Activated naive CD4-positive, alpha-beta T cell treated with anti-CD3 and anti-CD28 coated beads, Interleukin-2, amount 50 U/mL, for 24 hours (primary cell): ENCODE measurements around the gene SORBS2.

Experiments
- H3K27ac Mint-ChIP-seq: one replicate; pipeline ENCODE4 v1.8.0; 2021; ENCODE audit warnings: mild to moderate bottlenecking, mixed read lengths
- H3K27me3 Mint-ChIP-seq: one replicate; pipeline ENCODE4 v1.8.0; 2021; ENCODE audit warnings: mixed read lengths
- H3K36me3 Mint-ChIP-seq: one replicate; pipeline ENCODE4 v1.8.0; 2021; ENCODE audit warnings: mixed read lengths
- H3K4me1 Mint-ChIP-seq: one replicate; pipeline ENCODE4 v1.8.0; 2021; ENCODE audit warnings: mixed read lengths
- H3K4me3 Mint-ChIP-seq: one replicate; pipeline ENCODE4 v1.8.0; 2021; ENCODE audit warnings: mild to moderate bottlenecking, mixed read lengths
- H3K9me3 Mint-ChIP-seq: one replicate; pipeline ENCODE4 v1.8.0; 2021; ENCODE audit warnings: mixed read lengths

SORBS2 gene

DNA sequence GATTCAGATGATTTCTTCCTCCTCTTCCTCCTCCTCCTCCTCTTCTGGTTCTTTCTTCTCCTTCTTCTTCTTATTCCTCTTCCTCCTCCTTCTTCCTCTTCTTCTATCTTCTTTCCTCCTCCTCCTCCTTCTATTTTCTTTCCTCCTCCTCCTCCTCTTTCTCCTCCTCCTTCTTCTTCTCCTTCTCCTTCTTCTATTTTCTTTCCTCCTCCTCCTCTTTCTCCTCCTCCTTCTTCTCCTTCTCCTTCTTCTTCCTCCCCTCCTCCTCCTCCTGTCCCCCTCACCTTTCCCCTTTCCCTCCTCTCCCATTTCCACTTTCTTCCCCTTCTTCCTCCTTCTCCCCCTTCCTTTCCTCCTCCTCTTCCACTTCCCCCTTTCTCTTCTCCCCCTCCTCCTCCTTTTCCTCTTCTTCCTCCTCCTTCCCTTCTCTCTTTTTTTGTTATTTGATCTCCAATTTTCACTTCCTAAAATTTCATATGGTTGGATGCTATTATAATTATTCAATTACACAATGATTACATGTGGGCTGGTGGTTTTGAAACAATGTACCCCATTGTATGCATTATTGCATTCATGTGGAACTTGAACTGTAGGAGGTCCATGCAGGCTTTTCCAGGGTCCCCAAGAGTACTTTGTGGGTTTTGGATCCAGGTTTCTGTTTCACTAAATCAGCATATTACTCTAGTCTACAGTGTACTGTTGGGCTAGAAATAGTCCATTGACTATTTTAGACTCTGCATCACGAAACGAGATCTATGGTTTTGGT lies 68.1 kb downstream of the SORBS2 start:
- H3K4me3 Mint-ChIP-seq = no peak overlapping the region
- peaks cover 10% of the 10 kb centered on the region for H3K27me3 Mint-ChIP-seq
- H3K36me3 Mint-ChIP-seq = no peaks in the 10 kb centered on the region
- H3K4me1 Mint-ChIP-seq = no peaks in the 10 kb centered on the region
- H3K9me3 Mint-ChIP-seq = no peaks in the 10 kb centered on the region
- no peak overlapping the region for H3K27ac Mint-ChIP-seq

DNA sequence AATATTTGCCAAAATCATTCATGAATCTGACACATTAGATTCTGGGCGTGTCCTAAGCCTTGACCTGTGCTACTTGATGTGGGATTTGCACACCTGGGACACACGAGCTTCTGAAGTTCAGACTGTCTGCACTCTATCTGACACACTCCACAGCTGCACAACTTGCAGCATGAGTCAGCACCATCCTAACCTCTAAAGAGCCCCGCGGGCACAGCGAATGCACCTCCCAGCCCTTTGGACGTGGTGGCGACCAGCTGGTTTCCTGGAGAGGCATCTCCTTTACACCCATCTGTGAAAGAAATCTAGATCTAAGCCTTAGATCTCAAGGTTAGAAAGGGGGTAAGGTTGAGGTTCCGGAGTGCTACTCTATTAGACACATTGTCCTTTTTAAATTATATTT lies 69.2 kb downstream of the SORBS2 start:
- Mint-ChIP-seq H3K4me3 (no peak overlapping the region), H3K9me3 (no peaks in the 10 kb centered on the region), H3K27me3 (peaks cover 7% of the 10 kb centered on the region), H3K27ac (no peak overlapping the region), H3K36me3 (no peaks in the 10 kb centered on the region), H3K4me1 (no peaks in the 10 kb centered on the region)

DNA sequence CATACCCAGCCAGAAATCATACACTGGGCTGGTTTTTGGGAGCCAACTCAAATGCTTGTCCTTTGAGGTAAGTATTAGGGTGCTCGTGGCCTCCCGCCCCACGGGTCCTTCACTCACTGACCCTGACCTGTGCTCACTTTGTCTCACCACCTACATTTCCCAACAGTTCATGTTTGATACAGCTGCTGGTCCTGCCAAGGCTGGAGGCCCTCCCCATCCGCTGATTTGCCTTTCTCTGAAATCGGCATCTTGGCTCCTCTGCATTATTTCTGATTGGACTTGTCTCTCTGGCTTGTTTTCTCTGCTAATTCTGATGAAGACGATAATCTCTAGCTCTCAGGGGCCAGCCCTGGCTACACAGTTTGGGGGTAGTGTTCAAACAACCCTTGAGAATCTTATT lies 70.2 kb downstream of the SORBS2 start:
- Mint-ChIP-seq H3K4me1 (no peaks in the 10 kb centered on the region), H3K27me3 (peaks cover 6% of the 10 kb centered on the region), H3K36me3 (no peaks in the 10 kb centered on the region), H3K9me3 (no peaks in the 10 kb centered on the region), H3K4me3 (no peak overlapping the region), H3K27ac (no peak overlapping the region)

DNA sequence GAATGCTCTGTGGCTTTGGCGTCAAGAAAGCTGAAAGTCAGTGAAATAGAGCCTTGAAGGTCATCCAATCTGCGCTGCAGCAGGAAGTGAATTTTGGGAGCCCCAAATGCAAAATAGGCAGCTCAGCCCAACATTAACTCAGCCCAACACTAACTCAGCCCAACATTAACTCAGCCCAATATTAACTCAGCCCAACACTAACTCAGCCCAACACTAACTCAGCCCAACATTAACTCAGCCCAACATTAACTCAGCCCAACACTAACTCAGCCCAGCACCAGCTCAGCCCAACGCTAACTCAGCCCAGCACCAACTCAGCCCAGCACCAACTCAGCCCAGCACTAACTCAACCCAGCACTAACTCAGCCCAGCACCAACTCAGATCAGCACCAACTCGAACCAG lies 71.5 kb downstream of the SORBS2 start:
- Mint-ChIP-seq H3K9me3 (no peaks in the 10 kb centered on the region), H3K4me3 (no peak overlapping the region), H3K27ac (no peak overlapping the region), H3K27me3 (peaks cover 3% of the 10 kb centered on the region), H3K4me1 (no peaks in the 10 kb centered on the region), H3K36me3 (no peaks in the 10 kb centered on the region)

DNA sequence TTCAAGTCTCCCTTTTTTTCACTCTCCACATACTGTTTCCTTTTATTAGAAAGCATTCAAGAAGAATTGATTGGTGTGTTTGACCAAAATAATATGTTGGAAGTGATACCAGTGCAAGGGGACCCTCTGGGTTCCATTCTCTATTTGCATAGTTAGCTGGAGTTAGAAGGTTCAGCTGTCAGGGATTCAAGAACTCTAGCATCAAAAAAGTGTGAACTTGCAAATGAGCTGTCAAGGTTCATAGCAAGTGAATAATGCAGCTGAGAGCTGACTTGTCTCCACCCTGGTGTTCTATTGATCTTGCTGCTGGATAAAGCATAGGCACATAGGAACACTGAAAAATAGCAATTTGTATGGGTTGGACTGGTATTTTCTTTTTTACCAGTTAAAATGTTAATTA lies 73.2 kb downstream of the SORBS2 start:
- Mint-ChIP-seq H3K27me3 (peaks cover 4% of the 10 kb centered on the region), H3K27ac (no peak overlapping the region), H3K4me1 (no peaks in the 10 kb centered on the region), H3K4me3 (no peak overlapping the region), H3K36me3 (no peaks in the 10 kb centered on the region), H3K9me3 (no peaks in the 10 kb centered on the region)

DNA sequence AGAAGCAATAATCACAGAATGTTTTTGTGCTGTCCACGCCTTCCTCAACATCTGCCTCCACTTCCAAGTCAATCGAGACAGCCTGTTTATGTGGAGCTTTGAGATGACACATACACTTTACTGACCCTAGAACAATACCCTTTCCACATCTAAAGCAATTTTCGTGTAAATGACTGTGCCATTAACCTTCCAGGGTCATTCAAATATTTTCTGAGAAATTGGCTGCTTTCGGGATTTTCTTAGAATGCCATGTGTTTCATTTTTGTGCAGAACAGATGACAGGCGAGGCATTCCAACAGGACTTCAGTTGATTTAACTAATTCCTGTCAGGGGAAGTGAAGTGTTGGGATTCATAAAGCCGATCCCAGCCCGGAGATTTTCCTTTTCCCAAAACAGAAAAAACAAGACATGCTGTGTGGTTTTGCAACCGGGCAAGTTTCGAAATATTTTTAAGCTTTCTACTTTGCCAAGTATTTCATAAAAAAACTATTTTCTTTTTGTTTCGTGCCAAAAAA lies 73.9 kb downstream of the SORBS2 start:
- Mint-ChIP-seq H3K36me3 (no peaks in the 10 kb centered on the region), H3K4me1 (no peaks in the 10 kb centered on the region), H3K9me3 (peaks cover 2% of the 10 kb centered on the region), H3K27me3 (peaks cover 6% of the 10 kb centered on the region), H3K27ac (no peak overlapping the region), H3K4me3 (no peak overlapping the region)

DNA sequence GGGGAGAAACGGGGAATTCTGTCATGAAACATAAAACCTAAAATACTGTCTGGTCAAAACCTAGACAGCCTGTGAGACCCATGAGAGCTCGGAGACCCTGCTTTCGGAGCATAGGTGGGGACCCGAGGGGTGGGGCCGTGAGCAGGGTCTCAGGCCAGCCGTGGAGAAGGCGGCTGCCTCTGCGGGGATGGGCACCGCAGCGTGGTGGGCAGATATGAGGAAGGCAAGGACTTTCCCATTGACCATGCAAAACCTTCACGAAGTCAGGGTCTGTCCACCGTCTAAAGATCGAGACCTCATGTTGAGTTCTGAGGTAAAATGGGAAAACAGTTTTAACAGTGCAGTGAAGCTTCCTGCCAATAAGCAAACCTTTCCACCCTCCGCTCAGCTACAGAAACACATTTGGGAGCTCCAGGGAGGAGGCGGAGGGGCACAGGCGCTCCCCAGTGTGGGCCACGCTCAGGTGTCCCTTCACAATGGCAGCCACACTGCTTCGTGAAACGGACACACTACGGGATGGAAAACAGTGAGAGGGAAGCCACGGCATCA lies 74.4 kb downstream of the SORBS2 start:
- Mint-ChIP-seq H3K36me3 (no peaks in the 10 kb centered on the region), H3K4me3 (no peak overlapping the region), H3K27ac (no peak overlapping the region), H3K27me3 (peaks cover 9% of the 10 kb centered on the region), H3K4me1 (no peaks in the 10 kb centered on the region), H3K9me3 (peaks cover 5% of the 10 kb centered on the region)

DNA sequence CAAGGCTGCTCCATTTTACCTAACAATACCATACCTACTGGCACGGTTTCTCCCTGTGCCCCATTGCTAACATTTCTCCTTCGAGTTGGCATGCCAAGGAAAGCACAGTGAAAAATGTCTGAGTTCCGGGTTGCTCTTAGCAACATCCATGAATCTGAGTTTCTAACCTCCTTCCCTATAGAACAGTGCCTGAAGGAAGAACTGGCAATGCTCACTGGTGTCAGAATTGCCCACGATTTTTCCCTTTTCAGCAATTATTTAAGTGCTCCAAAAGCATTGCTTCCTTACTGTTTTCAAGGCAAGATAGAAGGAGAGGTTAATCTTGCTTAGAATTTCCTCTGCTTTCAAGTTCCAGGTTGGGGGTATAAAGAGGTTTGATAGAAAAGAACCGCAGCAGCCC lies 75.1 kb downstream of the SORBS2 start:
- Mint-ChIP-seq H3K9me3 (peaks cover 5% of the 10 kb centered on the region), H3K4me3 (no peak overlapping the region), H3K4me1 (no peaks in the 10 kb centered on the region), H3K27ac (no peak overlapping the region), H3K36me3 (no peaks in the 10 kb centered on the region), H3K27me3 (peaks cover 11% of the 10 kb centered on the region)

DNA sequence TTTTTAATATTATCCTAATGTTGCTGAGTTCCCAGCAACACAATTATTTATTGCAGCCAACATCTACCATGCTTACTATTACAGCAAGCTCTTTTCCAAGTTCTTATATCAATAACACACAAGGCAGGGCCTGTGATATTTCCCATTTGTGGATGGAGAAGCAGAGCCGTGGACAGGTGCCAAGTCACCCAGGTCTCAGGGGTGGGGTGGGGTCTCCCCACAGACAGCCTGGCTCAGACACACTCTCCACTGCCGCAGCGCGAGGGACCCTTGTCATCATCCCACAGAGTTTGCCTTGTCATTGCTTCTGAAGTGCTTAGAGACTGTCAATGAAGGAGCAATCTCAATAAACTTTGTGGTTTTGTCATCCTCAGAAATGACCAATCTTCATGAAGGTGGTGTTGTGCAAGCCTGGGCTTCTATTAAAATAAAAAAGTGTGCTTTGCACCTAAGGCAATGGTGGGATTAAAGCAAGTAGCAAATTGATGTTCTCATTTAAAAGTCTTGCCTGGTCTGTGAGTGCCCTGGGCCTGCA lies 76.1 kb downstream of the SORBS2 start:
- H3K9me3 Mint-ChIP-seq = peaks cover 5% of the 10 kb centered on the region
- no peaks in the 10 kb centered on the region for H3K36me3 Mint-ChIP-seq
- H3K4me1 Mint-ChIP-seq = no peaks in the 10 kb centered on the region
- no peak overlapping the region for H3K4me3 Mint-ChIP-seq
- peaks cover 12% of the 10 kb centered on the region for H3K27me3 Mint-ChIP-seq
- no peak overlapping the region for H3K27ac Mint-ChIP-seq

DNA sequence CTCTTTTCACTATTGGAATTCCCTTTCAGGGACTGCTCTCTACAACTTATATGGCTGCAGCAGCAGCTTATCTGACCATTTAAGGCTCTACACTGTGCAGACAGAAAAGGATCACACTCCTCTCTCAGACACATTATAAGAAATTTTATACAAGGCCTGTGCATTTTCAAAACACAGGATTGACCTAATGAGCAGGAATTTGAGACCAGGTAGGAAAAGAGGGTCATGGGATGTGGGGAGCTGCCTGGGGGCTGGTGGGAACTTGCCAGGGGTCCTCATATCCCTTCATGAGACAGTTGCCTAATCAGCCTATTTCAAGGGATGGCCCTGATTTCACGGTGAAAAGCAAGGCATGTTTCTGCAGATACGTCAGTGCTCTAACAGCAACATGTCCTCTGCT lies 77.1 kb downstream of the SORBS2 start:
- no peaks in the 10 kb centered on the region for H3K36me3 Mint-ChIP-seq
- H3K27ac Mint-ChIP-seq = no peak overlapping the region
- H3K4me3 Mint-ChIP-seq = no peak overlapping the region
- H3K27me3 Mint-ChIP-seq = peaks cover 12% of the 10 kb centered on the region
- no peaks in the 10 kb centered on the region for H3K4me1 Mint-ChIP-seq
- H3K9me3 Mint-ChIP-seq = peaks cover 5% of the 10 kb centered on the region

DNA sequence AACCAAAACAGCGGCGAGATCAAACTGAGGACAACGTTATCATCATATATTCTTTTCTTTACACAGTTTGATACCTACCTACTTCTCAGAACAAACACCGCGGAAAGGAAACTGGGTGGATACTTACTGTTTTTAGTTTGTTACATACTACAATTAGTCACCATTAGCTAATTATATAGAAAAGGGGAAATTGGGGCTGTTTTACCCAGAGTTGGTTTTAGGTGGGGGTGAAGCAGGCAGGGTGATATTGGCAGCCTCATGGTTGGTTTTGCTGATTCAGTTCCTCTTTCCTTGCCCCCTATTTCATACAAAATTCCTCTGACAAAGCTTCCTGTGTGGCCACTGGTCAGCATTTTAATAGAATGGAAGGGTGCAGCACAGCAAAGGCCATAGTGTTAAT lies 77.8 kb downstream of the SORBS2 start:
- Mint-ChIP-seq H3K27ac (no peak overlapping the region), H3K9me3 (peaks cover 5% of the 10 kb centered on the region), H3K4me3 (no peak overlapping the region), H3K36me3 (no peaks in the 10 kb centered on the region), H3K27me3 (peaks cover 12% of the 10 kb centered on the region), H3K4me1 (no peaks in the 10 kb centered on the region)

DNA sequence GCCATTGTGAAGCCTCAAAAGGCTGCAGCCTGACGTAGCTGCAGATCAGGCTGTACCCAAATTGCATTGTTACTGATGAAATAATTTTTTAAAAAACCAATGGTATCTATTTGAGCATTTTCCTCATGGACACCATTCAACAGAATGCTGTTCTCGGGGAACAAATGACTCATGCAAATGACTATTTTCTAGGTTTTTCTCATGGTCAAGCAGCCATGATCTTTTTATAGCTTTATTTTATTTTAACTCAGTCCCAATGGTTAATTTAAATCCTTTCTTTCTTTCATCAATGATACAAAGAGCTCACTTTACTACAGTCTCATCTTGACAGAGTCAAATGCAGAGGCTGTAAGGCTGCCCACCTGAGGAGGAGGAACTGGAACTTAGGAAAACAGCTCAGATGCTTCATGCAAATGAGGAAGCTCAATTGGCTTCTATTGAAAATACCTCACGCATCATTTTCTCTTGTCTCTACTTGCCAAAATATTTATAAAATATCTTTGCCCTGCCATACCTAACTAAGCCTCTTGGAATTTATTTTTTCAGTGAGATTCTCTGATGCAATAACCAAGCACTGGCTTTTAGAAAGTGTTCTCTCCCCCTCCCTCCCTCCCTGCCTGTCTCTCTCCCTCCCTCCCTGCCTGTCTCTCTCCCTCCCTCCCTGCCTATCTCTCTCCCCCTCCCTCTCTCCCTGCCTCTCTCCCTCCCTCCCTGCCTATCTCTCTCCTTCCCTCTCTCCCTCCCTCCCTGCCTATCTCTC lies 81.0 kb downstream of the SORBS2 start:
- Mint-ChIP-seq H3K36me3 (no peaks in the 10 kb centered on the region), H3K27ac (no peak overlapping the region), H3K9me3 (peaks cover 5% of the 10 kb centered on the region), H3K27me3 (peaks cover 12% of the 10 kb centered on the region), H3K4me3 (no peak overlapping the region), H3K4me1 (no peaks in the 10 kb centered on the region)

DNA sequence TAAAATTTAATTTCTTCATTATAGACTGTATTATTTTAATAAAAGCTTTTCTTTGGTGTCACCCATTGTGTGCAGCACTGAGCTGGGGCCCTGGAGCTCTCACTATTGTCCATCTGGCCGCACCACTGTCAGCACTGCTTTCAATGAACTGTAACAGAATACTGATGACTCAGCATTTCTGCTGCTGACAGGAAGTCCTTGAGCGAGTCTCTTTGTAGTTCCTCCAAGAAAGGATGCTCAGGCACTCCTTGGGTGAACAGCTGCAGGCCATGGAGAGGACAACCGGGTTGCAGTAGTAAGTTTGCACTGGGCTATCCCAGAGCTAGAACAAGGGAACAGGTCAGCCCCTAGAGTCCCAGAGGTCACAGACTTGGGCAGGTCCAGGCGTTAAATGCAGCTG lies 81.6 kb downstream of the SORBS2 start:
- Mint-ChIP-seq H3K4me1 (no peaks in the 10 kb centered on the region), H3K27ac (no peak overlapping the region), H3K9me3 (peaks cover 5% of the 10 kb centered on the region), H3K4me3 (no peak overlapping the region), H3K36me3 (no peaks in the 10 kb centered on the region), H3K27me3 (peaks cover 12% of the 10 kb centered on the region)

DNA sequence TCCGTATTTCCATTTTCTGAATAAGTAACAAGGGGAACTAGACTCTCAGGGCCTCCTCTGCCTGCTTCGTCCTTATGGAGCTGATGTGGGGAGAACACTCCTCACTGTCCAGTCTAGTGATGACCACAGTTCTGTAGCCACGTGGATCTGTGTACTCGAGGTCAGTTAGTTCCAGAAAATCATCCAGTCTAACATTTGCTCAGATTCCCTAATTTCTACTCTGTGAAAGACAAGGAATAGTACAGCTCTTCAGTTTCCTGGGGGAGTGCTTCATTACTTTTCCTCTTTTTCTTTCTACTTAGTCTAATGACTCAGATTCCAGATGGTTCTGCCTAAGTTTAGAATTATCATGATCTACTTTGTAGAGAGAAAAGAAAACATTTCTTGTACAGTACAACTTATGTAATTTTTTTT lies 82.6 kb downstream of the SORBS2 start:
- peaks cover 8% of the 10 kb centered on the region for H3K27me3 Mint-ChIP-seq
- peaks cover 5% of the 10 kb centered on the region for H3K9me3 Mint-ChIP-seq
- H3K4me1 Mint-ChIP-seq = no peaks in the 10 kb centered on the region
- no peaks in the 10 kb centered on the region for H3K36me3 Mint-ChIP-seq
- H3K27ac Mint-ChIP-seq = no peak overlapping the region
- no peak overlapping the region for H3K4me3 Mint-ChIP-seq

DNA sequence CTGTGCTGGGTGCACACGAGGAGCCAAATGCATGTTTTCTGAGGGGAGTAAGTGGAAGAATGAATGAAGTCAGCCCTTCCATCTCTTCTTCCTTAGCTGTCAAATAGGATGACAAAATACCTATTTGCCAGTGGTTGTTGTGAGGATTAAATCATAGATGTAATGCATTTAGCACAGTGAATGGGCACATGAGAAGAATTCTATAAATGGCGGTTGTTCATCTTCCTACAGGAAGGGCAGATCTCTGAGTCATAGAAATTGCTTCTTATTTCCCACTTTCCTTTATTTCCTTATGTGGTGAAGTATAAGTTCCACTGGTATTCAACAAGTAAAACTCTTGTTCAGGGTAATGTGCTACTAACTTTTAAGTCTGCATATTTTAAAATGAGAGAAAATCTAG lies 83.1 kb downstream of the SORBS2 start:
- H3K27me3 Mint-ChIP-seq = peaks cover 8% of the 10 kb centered on the region
- H3K4me1 Mint-ChIP-seq = no peaks in the 10 kb centered on the region
- peaks cover 5% of the 10 kb centered on the region for H3K9me3 Mint-ChIP-seq
- H3K27ac Mint-ChIP-seq = no peak overlapping the region
- no peak overlapping the region for H3K4me3 Mint-ChIP-seq
- no peaks in the 10 kb centered on the region for H3K36me3 Mint-ChIP-seq

DNA sequence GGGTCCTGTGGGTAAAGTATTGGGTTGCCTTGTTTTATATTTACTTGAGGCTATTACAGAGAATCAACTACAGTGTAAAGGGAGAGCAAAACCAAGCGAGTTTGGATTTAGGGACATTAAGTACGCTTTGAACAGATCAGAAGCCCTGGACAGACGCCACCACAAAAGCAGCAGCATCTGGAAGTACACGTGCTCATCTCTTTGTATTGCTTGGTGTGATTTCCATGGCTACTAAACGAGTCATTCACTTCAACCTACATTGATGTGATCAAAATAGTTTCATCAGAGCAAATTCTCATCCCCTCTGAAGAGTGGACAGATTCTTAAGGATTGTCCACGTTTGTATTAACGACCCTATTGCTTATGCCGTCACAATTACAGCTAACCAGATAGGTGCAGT lies 85.1 kb downstream of the SORBS2 start:
- Mint-ChIP-seq H3K36me3 (no peaks in the 10 kb centered on the region), H3K4me1 (no peaks in the 10 kb centered on the region), H3K9me3 (no peaks in the 10 kb centered on the region), H3K27ac (no peak overlapping the region), H3K4me3 (no peak overlapping the region), H3K27me3 (peaks cover 4% of the 10 kb centered on the region)
